Fibroblast of skin of left quadriceps (primary cell): ENCODE measurements around the gene RSRP1.

Experiments used
- DNase-seq, 2 experiments: peaks; one replicate each; pipeline ENCODE4 v3.0.0-alpha.2; 2013; ENCODE audit warnings: low read depth in 2 of 2

RSRP1 gene

GRCh38 chr1:25219661-25220251, 27.5 kb downstream of the RSRP1 start:
- no peak for DNase-seq

GRCh38 chr1:25217598-25218232, 29.5 kb downstream of the RSRP1 start:
- DNase-seq = no peak

GRCh38 chr1:25217015-25217414, 30.2 kb downstream of the RSRP1 start:
- no peak for DNase-seq

GRCh38 chr1:25216123-25216522, 31.1 kb downstream of the RSRP1 start:
- DNase-seq = no peak

GRCh38 chr1:25212725-25213124, 34.5 kb downstream of the RSRP1 start:
- DNase-seq = no peak

GRCh38 chr1:25210728-25211127, 36.5 kb downstream of the RSRP1 start:
- no peak for DNase-seq

GRCh38 chr1:25209516-25209915, 37.7 kb downstream of the RSRP1 start:
- DNase-seq = no peak

- DNase-seq = no peak
Measured at GRCh38 chr1:25208561-25209222, 38.6 kb downstream of the RSRP1 start.

GRCh38 chr1:25208092-25208491, 39.2 kb downstream of the RSRP1 start:
- DNase-seq = no peak

- no peak for DNase-seq
Measured at GRCh38 chr1:25206201-25206600, 41.1 kb downstream of the RSRP1 start.

GRCh38 chr1:25205786-25206185, 41.5 kb downstream of the RSRP1 start:
- no peak for DNase-seq

- peak; percentile 71 to 72 for DNase-seq
Measured at GRCh38 chr1:25204797-25205480, 42.3 kb downstream of the RSRP1 start.

- DNase-seq = no peak
Measured at GRCh38 chr1:25201006-25201405, 46.2 kb downstream of the RSRP1 start.

- no peak for DNase-seq
Measured at GRCh38 chr1:25199819-25200620, 47.2 kb downstream of the RSRP1 start.

- no peak for DNase-seq
Measured at GRCh38 chr1:25198663-25199252, 48.5 kb downstream of the RSRP1 start.

GRCh38 chr1:25197982-25198662, 49.1 kb downstream of the RSRP1 start:
- DNase-seq = no peak

GRCh38 chr1:25197235-25197975, 49.8 kb downstream of the RSRP1 start:
- DNase-seq = no peak

GRCh38 chr1:25196830-25197229, 50.4 kb downstream of the RSRP1 start:
- DNase-seq = no peak

- DNase-seq = no peak
Measured at GRCh38 chr1:25195835-25196234, 51.4 kb downstream of the RSRP1 start.

GRCh38 chr1:25194572-25195020, 52.7 kb downstream of the RSRP1 start:
- DNase-seq = no peak
